ENCODE data around the gene ITIH3.
"Not testable (repeated sequence)": the region's sequence is repeated elsewhere in the genome, so short reads cannot be mapped to it uniquely, and the experiment has no call there.

DNA sequence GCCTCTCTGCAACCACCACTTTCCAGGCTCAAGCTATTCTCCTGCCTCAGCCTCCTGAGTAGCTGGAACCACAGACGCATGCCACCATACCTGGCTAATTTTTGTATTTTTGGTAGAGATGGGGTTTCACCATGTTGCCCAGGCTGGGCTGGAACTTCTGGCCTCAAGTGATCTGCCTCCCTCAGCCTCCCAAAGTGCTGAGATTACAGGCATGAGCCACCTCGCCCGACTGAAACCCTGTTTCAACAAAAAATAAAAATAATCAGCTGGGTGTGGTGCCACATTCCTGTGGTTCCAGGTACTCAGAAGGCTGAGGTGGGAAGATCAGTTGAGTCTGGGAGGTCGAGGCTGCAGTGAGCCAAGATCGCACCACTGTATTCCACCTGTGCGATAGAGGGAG is 18.1 kb upstream of the ITIH3 start:
- not testable (repeated sequence) for TF ChIP-seq CTCF (conservative IDR thresholded peaks at IDR 0.05 in 1 of 2, IDR thresholded peaks at IDR 0.05 in 1 of 2; ENCODE audit: extremely low read depth in 1 of 2, insufficient read depth in 1 of 2, low read depth in 1 of 2, low read length in 2 of 2); EZH2 (IDR thresholded peaks at IDR 0.05; ENCODE audit: borderline replicate concordance, low read length)
